ES-I3 (cell line): ENCODE measurements around the gene ZC2HC1B.
"Not testable (repeated sequence)": the region's sequence is repeated elsewhere in the genome, so short reads cannot be mapped to it uniquely, and the experiment has no call there.

Experiments used
- H3K36me3 ChIP-seq: 2 replicates; pipeline ENCODE4 v1.6.1; 2013; ENCODE audit warnings: mild to moderate bottlenecking, low read length, control low read depth, moderate library complexity; ENCODE audit not compliant: insufficient read depth
- H3K4me1 ChIP-seq: 2 replicates; pipeline ENCODE4 v1.6.1; 2013; ENCODE audit warnings: mild to moderate bottlenecking, control low read depth, low read length; ENCODE audit not compliant: insufficient read depth
- H3K9ac ChIP-seq: 2 replicates; pipeline ENCODE4 v1.6.1; 2013; ENCODE audit warnings: low read depth, mild to moderate bottlenecking, low read length, moderate library complexity
- H3K9me3 ChIP-seq: 2 replicates; pipeline ENCODE4 v1.6.1; 2013; ENCODE audit warnings: mild to moderate bottlenecking, low read length, moderate library complexity; ENCODE audit not compliant: control insufficient read depth, insufficient read depth

Gene ZC2HC1B

GRCh38 chr6:143845033-143845432 lies 19.2 kb upstream of the ZC2HC1B start:
- peaks cover 34% of the 10 kb centered on the region for H3K36me3 ChIP-seq

DNA sequence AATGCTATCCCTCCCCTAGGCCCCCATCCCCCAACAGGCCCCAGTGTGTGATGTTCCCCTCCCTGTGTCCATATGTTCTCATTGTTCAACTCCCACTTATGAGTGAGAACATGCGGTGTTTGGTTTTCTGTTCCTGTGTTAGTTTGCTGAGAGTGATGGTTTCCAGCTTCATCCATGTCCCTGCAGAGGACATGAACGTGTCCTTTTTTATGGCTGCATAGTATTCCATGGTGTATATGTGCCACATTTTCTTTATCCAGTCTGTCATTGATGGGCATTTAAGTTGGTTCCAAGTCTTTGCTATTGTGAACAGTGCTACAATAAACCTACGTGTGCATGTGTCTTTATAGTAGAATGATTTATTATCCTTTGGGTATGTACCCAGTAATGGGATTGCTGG lies 12.6 kb upstream of the ZC2HC1B start:
- peaks cover 28% of the 10 kb centered on the region for H3K36me3 ChIP-seq
- H3K9ac ChIP-seq, H3K4me1 ChIP-seq, H3K9me3 ChIP-seq: not testable (repeated sequence)

More at GRCh38 chr6:143845033-143845432, 19.2 kb upstream of the ZC2HC1B start:
- no peak overlapping the region for H3K9ac ChIP-seq
- no peaks in the 10 kb centered on the region for H3K9me3 ChIP-seq
- H3K4me1 ChIP-seq, result no peaks in the 10 kb centered on the region

GRCh38 chr6:143855057-143855456 lies 9.2 kb upstream of the ZC2HC1B start:
- H3K4me1 ChIP-seq, H3K9ac ChIP-seq, H3K9me3 ChIP-seq: not testable (repeated sequence)
- H3K36me3 ChIP-seq, result peaks cover 22% of the 10 kb centered on the region

DNA sequence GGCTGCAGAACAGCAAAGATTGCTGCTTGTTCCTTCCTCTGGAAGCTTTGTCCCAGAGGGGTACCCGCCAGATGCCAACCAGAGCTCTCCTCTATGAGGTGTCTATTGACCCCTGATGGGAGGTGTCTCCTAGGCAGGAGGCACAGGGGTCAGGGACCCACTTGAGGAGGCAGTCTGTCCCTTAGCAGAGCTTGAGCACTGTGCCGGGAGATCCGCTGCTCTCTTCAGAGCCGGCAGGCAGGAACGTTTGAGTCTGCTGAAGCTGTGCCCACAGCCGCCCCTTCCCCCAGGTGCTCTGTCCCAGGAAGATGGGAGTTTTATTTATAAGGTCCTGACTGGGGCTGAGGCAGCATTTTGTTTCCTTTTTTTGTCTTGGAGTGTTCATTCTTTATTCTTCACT lies 7.5 kb upstream of the ZC2HC1B start:
- not testable (repeated sequence) for H3K9me3 ChIP-seq, H3K9ac ChIP-seq, H3K4me1 ChIP-seq
- H3K36me3 ChIP-seq, result peaks cover 21% of the 10 kb centered on the region

- peaks cover 24% of the 10 kb centered on the region for H3K36me3 ChIP-seq
- no peaks in the 10 kb centered on the region; the same call in 1 of the 2 replicates for H3K4me1 ChIP-seq
- no peak overlapping the region for H3K9ac ChIP-seq
- no peaks in the 10 kb centered on the region for H3K9me3 ChIP-seq
Measured at GRCh38 chr6:143857651-143858050, 6.6 kb upstream of the ZC2HC1B start.

DNA sequence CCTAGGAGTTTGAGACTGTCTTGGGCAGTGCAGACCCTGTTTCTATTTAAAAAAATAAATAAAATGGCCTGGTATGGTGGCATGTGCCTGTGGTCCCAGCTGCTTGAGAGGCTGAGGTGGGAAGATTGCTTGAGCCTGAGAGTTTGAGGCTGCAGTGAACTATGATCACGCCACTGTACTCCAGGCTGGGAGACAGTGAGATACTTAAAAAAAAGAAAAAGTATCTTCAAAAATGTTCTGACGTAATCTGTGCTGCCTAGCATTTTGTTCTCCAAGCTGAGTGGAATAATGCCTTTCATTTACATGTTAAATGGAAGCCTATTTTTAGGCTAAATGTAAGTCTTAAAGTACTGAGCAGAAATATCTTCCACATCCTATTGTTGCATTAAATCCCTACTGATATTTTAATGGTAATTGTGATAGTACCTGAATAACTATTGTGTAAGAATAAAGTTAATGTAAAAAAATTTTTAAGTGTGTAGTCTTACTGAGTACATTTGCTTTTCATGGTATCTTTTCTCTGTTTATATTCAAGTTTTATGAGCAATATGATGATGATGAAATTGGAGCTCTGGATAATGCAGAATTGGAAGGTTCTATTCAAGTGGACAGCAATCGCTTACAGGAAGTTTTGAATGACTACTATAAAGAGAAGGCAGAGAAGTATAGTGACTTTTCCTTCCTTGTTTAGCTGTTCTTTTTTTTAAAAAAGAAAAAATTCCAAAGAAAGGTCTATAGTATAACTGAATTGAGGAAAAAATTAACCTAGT lies 4.2 kb upstream of the ZC2HC1B start:
- Histone ChIP-seq H3K4me1 (no peaks in the 10 kb centered on the region; the same call in 1 of the 2 replicates), H3K9ac (no peak overlapping the region), H3K9me3 (no peaks in the 10 kb centered on the region), H3K36me3 (peaks cover 24% of the 10 kb centered on the region)

DNA sequence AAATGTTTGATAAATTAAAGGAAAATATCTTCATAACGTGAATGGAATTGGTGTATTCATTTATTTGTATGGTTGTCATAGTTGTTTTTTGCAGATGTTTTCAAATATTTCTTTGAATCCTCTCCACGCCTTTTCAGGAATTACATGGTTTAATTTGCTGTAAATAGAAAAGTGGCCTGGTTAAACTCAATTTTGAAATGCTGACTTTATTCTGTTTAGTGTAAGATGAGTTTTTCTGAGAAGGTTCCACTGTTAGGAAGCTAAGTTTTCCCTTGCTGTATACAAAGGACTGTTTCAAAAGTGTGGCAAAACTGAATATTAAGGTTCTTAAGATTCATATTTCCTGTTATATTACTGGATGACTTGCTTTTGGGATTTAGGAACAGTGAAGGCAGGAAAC lies 503 bp upstream of the ZC2HC1B start:
- H3K9me3 ChIP-seq, result no peaks in the 10 kb centered on the region
- no peaks in the 10 kb centered on the region; the same call in 1 of the 2 replicates for H3K4me1 ChIP-seq
- H3K9ac ChIP-seq, result no peak overlapping the region
- peaks cover 11% of the 10 kb centered on the region for H3K36me3 ChIP-seq

DNA sequence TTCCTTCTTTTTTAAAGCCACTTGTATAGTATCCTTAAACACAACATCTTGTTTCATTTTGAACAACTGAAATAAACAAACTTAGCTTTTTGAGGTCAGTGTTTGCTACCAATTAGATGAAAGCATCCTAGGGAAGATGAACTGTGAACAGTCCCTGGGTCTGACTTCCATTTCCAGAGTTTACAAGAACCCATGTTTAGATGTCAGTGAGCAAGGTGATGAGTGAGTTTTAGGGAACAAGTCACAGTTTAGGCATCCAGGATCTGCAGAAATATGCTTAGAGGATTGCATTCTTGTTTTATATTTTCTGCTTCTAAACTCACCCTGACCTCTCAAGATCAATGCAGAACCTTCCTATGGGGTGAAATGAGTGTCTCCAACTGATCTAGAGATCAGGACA lies 3.0 kb downstream of the ZC2HC1B start:
- Histone ChIP-seq H3K9me3 (no peaks in the 10 kb centered on the region), H3K9ac (no peak overlapping the region), H3K4me1 (no peaks in the 10 kb centered on the region), H3K36me3 (peaks cover 4% of the 10 kb centered on the region; the same call in 1 of the 2 replicates)

DNA sequence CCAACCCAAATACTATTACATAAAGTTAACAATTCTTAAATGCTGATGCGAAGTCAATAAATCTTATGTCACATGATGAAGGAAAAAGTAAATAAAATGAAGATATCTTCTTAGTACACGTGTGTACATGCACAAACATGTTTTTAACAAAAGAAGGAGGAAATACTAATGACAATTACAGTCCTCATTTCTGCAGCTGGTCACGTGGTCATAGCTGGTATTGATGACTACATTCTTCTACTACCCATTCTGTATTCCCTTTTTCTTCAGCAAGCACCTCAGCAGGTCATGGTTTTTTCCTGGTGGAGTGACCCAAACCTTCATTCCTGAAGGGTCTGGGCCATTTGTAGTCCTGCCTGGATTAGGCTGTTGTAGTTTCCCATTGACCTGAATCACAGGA lies 4.5 kb downstream of the ZC2HC1B start:
- H3K4me1 ChIP-seq, H3K9me3 ChIP-seq, H3K9ac ChIP-seq, H3K36me3 ChIP-seq: not testable (repeated sequence)

GRCh38 chr6:143871202-143871730 lies 7.0 kb downstream of the ZC2HC1B start:
- H3K36me3 ChIP-seq, H3K9ac ChIP-seq, H3K9me3 ChIP-seq, H3K4me1 ChIP-seq: not testable (repeated sequence)

- no peaks in the 10 kb centered on the region for H3K4me1 ChIP-seq
- H3K9ac ChIP-seq, result no peak overlapping the region
- H3K36me3 ChIP-seq, result no peaks in the 10 kb centered on the region
- no peaks in the 10 kb centered on the region; the same call in 1 of the 2 replicates for H3K9me3 ChIP-seq
Measured at GRCh38 chr6:143872201-143872600, 7.9 kb downstream of the ZC2HC1B start.

DNA sequence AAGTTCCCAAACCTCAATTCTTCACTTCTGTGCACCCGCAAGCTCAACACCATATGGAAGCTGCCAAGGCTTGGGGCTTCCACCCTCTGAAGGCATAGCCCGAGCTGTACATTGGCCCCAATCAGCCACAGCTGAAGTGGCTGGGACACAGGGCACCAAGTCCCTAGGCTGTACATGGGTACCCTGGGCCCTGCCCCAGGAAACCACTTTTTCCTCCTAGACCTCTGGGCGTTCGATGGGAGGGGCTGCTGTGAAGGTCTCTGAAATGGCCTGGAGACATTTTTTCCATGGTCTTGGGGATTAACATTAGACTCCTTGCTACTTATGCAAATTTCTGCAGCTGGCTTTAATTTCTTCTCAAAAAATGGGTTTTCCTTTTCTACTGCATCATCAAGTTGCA lies 9.3 kb downstream of the ZC2HC1B start:
- not testable (repeated sequence) for H3K9me3 ChIP-seq, H3K9ac ChIP-seq, H3K36me3 ChIP-seq, H3K4me1 ChIP-seq

DNA sequence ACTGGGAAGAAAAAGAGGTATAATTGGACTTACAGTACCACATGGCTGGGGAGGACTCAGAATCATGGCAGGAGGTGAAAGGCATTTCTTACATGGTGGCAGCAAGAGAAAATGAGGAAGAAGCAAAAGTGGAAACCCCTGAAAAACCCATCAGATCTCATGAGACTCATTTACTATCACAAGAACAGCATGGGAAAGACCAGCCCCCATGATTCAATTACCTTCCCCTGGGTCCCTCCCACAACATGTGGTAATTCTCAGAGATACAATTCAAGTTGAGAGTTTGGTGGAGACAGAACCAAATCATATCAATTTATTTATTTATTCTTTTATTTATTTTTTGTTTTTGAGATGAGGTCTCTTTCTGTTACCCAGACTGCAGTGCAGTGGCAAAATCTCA lies 10.2 kb downstream of the ZC2HC1B start:
- H3K9ac ChIP-seq, H3K4me1 ChIP-seq, H3K9me3 ChIP-seq, H3K36me3 ChIP-seq: not testable (repeated sequence)

DNA sequence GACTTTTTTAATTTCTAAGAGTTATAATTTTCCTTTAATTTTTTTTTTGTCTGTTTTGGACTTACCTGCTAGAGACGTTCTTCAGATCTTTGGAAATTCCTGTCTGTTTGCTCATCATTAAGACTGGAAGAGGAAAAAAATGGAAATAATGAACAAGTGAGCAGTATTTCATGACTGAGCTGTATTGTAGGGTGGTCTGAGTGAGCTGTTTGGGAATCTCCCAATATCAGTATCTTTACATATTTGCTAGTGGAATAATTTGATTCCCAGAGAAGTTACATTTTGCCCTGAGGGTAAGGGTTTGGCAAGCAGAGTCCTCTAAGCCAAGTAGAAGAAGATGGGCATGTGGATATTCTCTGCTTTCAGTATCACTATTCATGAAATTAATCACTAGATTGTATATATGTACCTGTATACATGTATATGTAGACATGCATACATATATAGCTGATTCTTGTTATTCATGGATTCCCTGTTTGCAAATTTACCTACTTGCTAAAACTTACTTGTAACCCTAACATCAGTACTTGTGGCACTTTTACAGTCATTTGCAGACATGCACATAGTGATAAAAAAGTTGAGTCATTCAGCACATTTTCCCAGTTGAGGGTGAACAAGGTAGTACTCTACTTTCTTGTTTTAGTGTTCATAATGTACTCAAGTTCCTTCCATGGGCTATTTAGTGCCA lies 13.5 kb downstream of the ZC2HC1B start:
- H3K9ac ChIP-seq, result no peak overlapping the region
- no peaks in the 10 kb centered on the region for H3K4me1 ChIP-seq
- no peaks in the 10 kb centered on the region; the same call in 1 of the 2 replicates for H3K9me3 ChIP-seq
- no peaks in the 10 kb centered on the region for H3K36me3 ChIP-seq

GRCh38 chr6:143878272-143878760 lies 14.0 kb downstream of the ZC2HC1B start:
- Histone ChIP-seq H3K4me1 (no peaks in the 10 kb centered on the region), H3K36me3 (no peaks in the 10 kb centered on the region), H3K9ac (no peak overlapping the region), H3K9me3 (no peaks in the 10 kb centered on the region; the same call in 1 of the 2 replicates)
